Hepatocyte (in vitro differentiated cells): Measurements from ENCODE around the gene CIT. TPM values are rescaled to one million over a fixed set of nuclear protein-coding genes. Genes with fewer than 3 reads are reported as not detected.

Experiments used
- DNase-seq: peaks from one replicate; pipeline ENCODE4 v3.0.0-alpha.2; 2016; ENCODE audit warnings: low spot score
- H2AFZ ChIP-seq: fragments of 200-600 bp; sonication (generic); 2 replicates; pipeline ENCODE4 v1.6.0; 2016; ENCODE audit warnings: antibody characterized with exemption, mild to moderate bottlenecking
- H3K27ac ChIP-seq: fragments of 200-600 bp; sonication (generic); 2 replicates; pipeline ENCODE4 v1.5.1; 2016; ENCODE audit warnings: mild to moderate bottlenecking
- H3K27me3 ChIP-seq: fragments of 200-600 bp; sonication (generic); 2 replicates; pipeline ENCODE4 v1.6.1; 2016
- H3K36me3 ChIP-seq: fragments of 200-600 bp; sonication (generic); replicated peaks from 2 replicates; pipeline ENCODE4 v1.5.1; 2016; ENCODE audit warnings: low read depth; ENCODE audit not compliant: insufficient read depth
- H3K4me1 ChIP-seq: fragments of 200-600 bp; sonication (generic); 2 replicates; pipeline ENCODE4 v1.5.1; 2016; ENCODE audit warnings: mild to moderate bottlenecking, moderate library complexity; ENCODE audit not compliant: insufficient read depth
- H3K4me2 ChIP-seq: fragments of 200-600 bp; sonication (generic); 2 replicates; pipeline ENCODE4 v1.6.0; 2016
- H3K4me3 ChIP-seq: fragments of 200-600 bp; sonication (generic); 2 replicates; pipeline ENCODE4 v1.5.1; 2016; ENCODE audit warnings: mild to moderate bottlenecking
- H3K79me2 ChIP-seq: fragments of 200-600 bp; sonication (generic); 2 replicates; pipeline ENCODE4 v1.6.0; 2017; ENCODE audit warnings: mild to moderate bottlenecking
- H3K9me2 ChIP-seq: fragments of 200-600 bp; sonication (generic); replicated peaks from 2 replicates; pipeline ENCODE4 v1.6.0; 2017; ENCODE audit warnings: mild to moderate bottlenecking; ENCODE audit not compliant: insufficient read depth
- H3K9me3 ChIP-seq: fragments of 200-600 bp; sonication (generic); 2 replicates; pipeline ENCODE4 v1.5.1; 2016; ENCODE audit warnings: low read depth, mild to moderate bottlenecking
- H4K20me1 ChIP-seq: fragments of 200-600 bp; sonication (generic); 2 replicates; pipeline ENCODE4 v1.6.0; 2016; ENCODE audit warnings: mild to moderate bottlenecking; ENCODE audit not compliant: insufficient read depth, poor library complexity, severe bottlenecking
- CTCF ChIP-seq: fragments of 200-600 bp; sonication (generic); IDR thresholded peaks from 2 replicates; pipeline ENCODE4 v1.5.1; 2016; ENCODE audit warnings: antibody characterized with exemption, mild to moderate bottlenecking; ENCODE audit not compliant: poor library complexity
- EZH2 ChIP-seq: fragments of 200-600 bp; sonication (generic); IDR thresholded peaks from 2 replicates; pipeline ENCODE4 v1.6.1; 2016; ENCODE audit warnings: antibody characterized with exemption, mild to moderate bottlenecking, borderline replicate concordance
- EZH2phosphoT487 ChIP-seq: fragments of 200-600 bp; sonication (generic); IDR thresholded peaks from one replicate; pipeline ENCODE4 v1.6.1; 2018; ENCODE audit warnings: antibody characterized with exemption, mild to moderate bottlenecking, low read depth, moderate library complexity; ENCODE audit not compliant: unreplicated experiment, severe bottlenecking
- WGBS: methylation state at CpG from one replicate; pipeline ENCODE4 v1.1.6; 2016; ENCODE audit warnings: low lambda C conversion rate; ENCODE audit errors: missing lambda C conversion rate; 5-methylcytosine and 5-hydroxymethylcytosine counted together
- polyA plus RNA-seq: library from polyadenylated mRNA; unstranded; fragments of >200 nt; fragmentation: Nextera tagmentation; extraction: Ambion mirVana; gene quantifications from 2 replicates; pipeline ENCODE4 v1.2.1, GENCODE V29; 2016
- total RNA-seq: library from RNA; depleted of rRNA; stranded (reverse); fragments of >200 nt; gene quantifications from 2 replicates; pipeline ENCODE4 v1.2.3, GENCODE V29; 2014

Gene CIT
- total and polyA plus RNA-seq, 2 experiments from 2014 or later: 3.6 to 3.9 TPM

GRCh38 chr12:119770146-119770545, 107.0 kb downstream of the CIT start:
- DNase-seq: no peak
- H3K4me3 ChIP-seq: no peak overlapping the region
- H3K4me2 ChIP-seq: no peak overlapping the region
- WGBS: 100% methylated on average over 5 of the region's 5 CpGs
- TF ChIP-seq EZH2phosphoT487 (no peak), CTCF (no peak), EZH2 (no peak)
- H3K9me3 ChIP-seq: no peaks in the 10 kb centered on the region
- no peaks in the 10 kb centered on the region for H3K79me2 ChIP-seq
- no peaks in the 10 kb centered on the region for H3K36me3 ChIP-seq
- no peak overlapping the region for H3K27ac ChIP-seq
- no peaks in the 10 kb centered on the region for H3K9me2 ChIP-seq
- H2AFZ ChIP-seq: no peak overlapping the region
- no peaks in the 10 kb centered on the region for H3K27me3 ChIP-seq
- no peaks in the 10 kb centered on the region for H3K4me1 ChIP-seq
- H4K20me1 ChIP-seq: no peaks in the 10 kb centered on the region

GRCh38 chr12:119762619-119763018, 114.5 kb downstream of the CIT start:
- Histone ChIP-seq H3K9me2 (no peaks in the 10 kb centered on the region), H3K27me3 (no peaks in the 10 kb centered on the region), H2AFZ (no peak overlapping the region), H3K4me1 (no peaks in the 10 kb centered on the region), H3K27ac (no peak overlapping the region), H3K4me2 (no peak overlapping the region), H3K4me3 (no peak overlapping the region), H3K79me2 (no peaks in the 10 kb centered on the region), H3K36me3 (no peaks in the 10 kb centered on the region), H4K20me1 (no peaks in the 10 kb centered on the region), H3K9me3 (no peaks in the 10 kb centered on the region)
- DNase-seq: no peak
- TF ChIP-seq EZH2: no peak
- TF ChIP-seq EZH2phosphoT487: no peak
- no peak for TF ChIP-seq CTCF
- WGBS: 92% methylated on average over 4 of the region's 4 CpGs

- H3K4me3 ChIP-seq: no peak overlapping the region
- no peak overlapping the region for H3K4me2 ChIP-seq
- H3K9me2 ChIP-seq: no peaks in the 10 kb centered on the region
- no peak overlapping the region for H2AFZ ChIP-seq
- H3K27ac ChIP-seq: no peak overlapping the region
- H3K79me2 ChIP-seq: no peaks in the 10 kb centered on the region
- no peaks in the 10 kb centered on the region for H3K4me1 ChIP-seq
- TF ChIP-seq EZH2: no peak
- no peak for TF ChIP-seq EZH2phosphoT487
- no peak for TF ChIP-seq CTCF
- WGBS: 94% methylated on average over 4 of the region's 4 CpGs
- H3K27me3 ChIP-seq: no peaks in the 10 kb centered on the region
- H3K36me3 ChIP-seq: no peaks in the 10 kb centered on the region
- no peaks in the 10 kb centered on the region for H3K9me3 ChIP-seq
- DNase-seq: no peak
- H4K20me1 ChIP-seq: no peaks in the 10 kb centered on the region
These were observed 118.4 kb downstream of the CIT start for GRCh38 chr12:119758722-119759121.

- no peaks in the 10 kb centered on the region for H4K20me1 ChIP-seq
- no peaks in the 10 kb centered on the region for H3K27me3 ChIP-seq
- H3K4me3 ChIP-seq: no peak overlapping the region
- H2AFZ ChIP-seq: no peak overlapping the region
- no peaks in the 10 kb centered on the region for H3K4me1 ChIP-seq
- no peak for TF ChIP-seq EZH2
- TF ChIP-seq EZH2phosphoT487: no peak
- no peak for TF ChIP-seq CTCF
- H3K9me2 ChIP-seq: no peaks in the 10 kb centered on the region
- no peaks in the 10 kb centered on the region for H3K79me2 ChIP-seq
- H3K9me3 ChIP-seq: no peaks in the 10 kb centered on the region
- H3K27ac ChIP-seq: no peak overlapping the region
- no peaks in the 10 kb centered on the region for H3K36me3 ChIP-seq
- H3K4me2 ChIP-seq: no peak overlapping the region
- DNase-seq: no peak
- WGBS: 96% methylated on average over 2 of the region's 2 CpGs
These were observed 118.9 kb downstream of the CIT start for GRCh38 chr12:119758234-119758633.
